Uterus (tissue), 4 donors: ENCODE results near the gene RIMS4. TPM values are rescaled to one million over a fixed set of nuclear protein-coding genes. Genes with fewer than 3 reads are reported as not detected.

ENCODE experiments used
- DNase-seq, 2 donors: peaks; one replicate each; pipeline ENCODE4 v3.0.0-alpha.2; 2019 to 2020
- H3K27ac ChIP-seq, 2 donors: fragments of 200-600 bp; sonication (generic); 1 replicate in 1 of 2; 2 replicates in 1 of 2; pipeline ENCODE4 v1.5.1; 2016 to 2018
- H3K27me3 ChIP-seq, 2 donors: fragments of 200-600 bp; sonication (generic); one replicate each; pipeline ENCODE4 v1.5.1; 2018 to 2019; ENCODE audit warnings: control low read depth in 1 of 2
- H3K36me3 ChIP-seq, 2 donors: fragments of 200-600 bp; sonication (generic); one replicate each; pipeline ENCODE4 v1.5.1; 2019; ENCODE audit warnings: control low read depth in 1 of 2
- H3K4me1 ChIP-seq, 2 donors: fragments of 200-600 bp; sonication (generic); one replicate each; pipeline ENCODE4 v1.5.1; 2018 to 2019; ENCODE audit warnings: control low read depth in 1 of 2
- H3K4me3 ChIP-seq, 2 donors: fragments of 200-600 bp; sonication (generic); 1 replicate in 1 of 2; 2 replicates in 1 of 2; pipeline ENCODE4 v1.5.1; 2018 to 2019; ENCODE audit warnings: mild to moderate bottlenecking in 1 of 2
- H3K9me3 ChIP-seq, 2 donors: fragments of 200-600 bp; sonication (generic); one replicate each; pipeline ENCODE4 v1.5.1; 2019; ENCODE audit warnings: control low read depth in 1 of 2
- POLR2A ChIP-seq, 2 donors: fragments of 450-650 bp; IDR thresholded peaks; one replicate each; pipeline ENCODE4 v1.6.1; 2016; ENCODE audit warnings: antibody characterized with exemption in 2 of 2, mild to moderate bottlenecking in 1 of 2, moderate library complexity in 1 of 2
- intact Hi-C: fragments of 100-400 bp; cut with DNase I; formaldehyde crosslinking; loops from one replicate; pipeline ENCODE4 v1.15.1; 2023; ENCODE audit warnings: low total_unique reads
- total RNA-seq, 4 donors: library from RNA; depleted of rRNA in 3 of 4; stranded (reverse); fragments of >200 nt in 3 of 4; gene quantifications; one replicate each; pipeline versions ENCODE4 v1.1.0 to v1.2.4, GENCODE V29; 2014 to 2023
- TF ChIP-seq, protein P1 (sequence below), 4 experiments: fragments of 200-600 bp in 2 of 4; fragments of 450-650 bp in 2 of 4; sonication (generic) in 2 of 4; IDR thresholded peaks; one replicate each; pipeline ENCODE4 v1.5.1; 2016 to 2019; ENCODE audit warnings: antibody characterized with exemption in 4 of 4, mild to moderate bottlenecking in 2 of 4, moderate library complexity in 1 of 4
- donor health status: DM: yes; HTN: yes; CAD: no.

Gene RIMS4
- total RNA-seq, 4 donors from 2014 or later = 0.26 to 5.3 (median 0.61) TPM

DNA sequence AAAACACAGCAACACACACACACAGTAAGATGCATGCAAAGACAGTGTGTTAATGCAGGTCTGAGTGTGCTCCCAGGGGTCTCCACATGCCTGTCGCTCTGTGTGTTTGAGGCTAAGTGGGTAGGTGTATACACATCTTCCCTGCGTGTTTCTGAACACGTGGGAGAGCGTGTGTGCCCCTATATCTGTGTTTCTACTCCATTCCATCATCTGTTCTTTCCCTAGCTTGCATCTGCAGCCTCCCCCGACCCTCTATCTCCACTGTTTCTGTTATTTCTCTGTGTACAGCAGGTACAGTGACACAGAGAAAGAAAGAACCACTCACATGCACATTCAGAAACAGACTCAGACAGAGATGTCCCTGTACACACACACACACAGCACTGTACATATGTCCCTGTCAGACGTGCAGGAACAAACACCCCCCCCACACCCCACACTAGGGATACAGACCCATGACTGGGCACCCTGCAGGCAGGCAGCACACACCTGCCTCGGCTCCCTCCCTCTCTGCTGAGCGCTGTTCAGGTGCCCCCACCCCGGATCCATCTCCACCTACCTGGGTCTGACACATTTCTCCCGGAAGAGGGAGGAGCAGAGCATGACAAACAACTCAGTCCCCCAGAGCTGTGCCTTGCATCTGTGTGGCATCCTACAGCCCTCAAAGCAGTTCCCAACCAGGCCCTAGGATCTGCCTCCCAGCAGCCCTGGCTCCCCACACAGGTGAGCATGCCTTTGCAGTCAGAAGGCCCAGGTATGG, 37.1 kb downstream of the RIMS4 start:
- Histone ChIP-seq H3K9me3 (no peaks in the 10 kb centered on the region), H3K4me3 (no peak overlapping the region), H3K36me3 (no peaks in the 10 kb centered on the region), H3K27me3 (no peaks in the 10 kb centered on the region), H3K27ac (no peak overlapping the region), H3K4me1 (no peaks in the 10 kb centered on the region)
- no peak for DNase-seq
- intact Hi-C loops = no loop called here
- TF ChIP-seq POLR2A (IDR thresholded peaks at IDR 0.05) = no peak
- TF ChIP-seq, protein P1, sequence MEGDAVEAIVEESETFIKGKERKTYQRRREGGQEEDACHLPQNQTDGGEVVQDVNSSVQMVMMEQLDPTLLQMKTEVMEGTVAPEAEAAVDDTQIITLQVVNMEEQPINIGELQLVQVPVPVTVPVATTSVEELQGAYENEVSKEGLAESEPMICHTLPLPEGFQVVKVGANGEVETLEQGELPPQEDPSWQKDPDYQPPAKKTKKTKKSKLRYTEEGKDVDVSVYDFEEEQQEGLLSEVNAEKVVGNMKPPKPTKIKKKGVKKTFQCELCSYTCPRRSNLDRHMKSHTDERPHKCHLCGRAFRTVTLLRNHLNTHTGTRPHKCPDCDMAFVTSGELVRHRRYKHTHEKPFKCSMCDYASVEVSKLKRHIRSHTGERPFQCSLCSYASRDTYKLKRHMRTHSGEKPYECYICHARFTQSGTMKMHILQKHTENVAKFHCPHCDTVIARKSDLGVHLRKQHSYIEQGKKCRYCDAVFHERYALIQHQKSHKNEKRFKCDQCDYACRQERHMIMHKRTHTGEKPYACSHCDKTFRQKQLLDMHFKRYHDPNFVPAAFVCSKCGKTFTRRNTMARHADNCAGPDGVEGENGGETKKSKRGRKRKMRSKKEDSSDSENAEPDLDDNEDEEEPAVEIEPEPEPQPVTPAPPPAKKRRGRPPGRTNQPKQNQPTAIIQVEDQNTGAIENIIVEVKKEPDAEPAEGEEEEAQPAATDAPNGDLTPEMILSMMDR (IDR thresholded peaks at IDR 0.05) = no peak

GRCh38 chr20:44772636-44773035, 37.7 kb downstream of the RIMS4 start:
- DNase-seq = no peak
- Histone ChIP-seq H3K9me3 (no peaks in the 10 kb centered on the region), H3K36me3 (no peaks in the 10 kb centered on the region), H3K27ac (no peak overlapping the region), H3K4me3 (no peak overlapping the region), H3K4me1 (no peaks in the 10 kb centered on the region), H3K27me3 (no peaks in the 10 kb centered on the region)
- intact Hi-C loops = no loop called here
- TF ChIP-seq, protein P1 (IDR thresholded peaks at IDR 0.05) = no peak
- no peak for TF ChIP-seq POLR2A (IDR thresholded peaks at IDR 0.05)

- intact Hi-C loops = no loop called here
- DNase-seq = no peak
These were observed 39.2 kb downstream of the RIMS4 start for GRCh38 chr20:44771172-44771535.

GRCh38 chr20:44770484-44771171, 39.7 kb downstream of the RIMS4 start:
- no peak overlapping the region for H3K4me3 ChIP-seq
- no peaks in the 10 kb centered on the region for H3K36me3 ChIP-seq
- H3K27ac ChIP-seq = no peak overlapping the region
- no peak for DNase-seq
- intact Hi-C loops = no loop called here
- no peaks in the 10 kb centered on the region for H3K27me3 ChIP-seq
- no peaks in the 10 kb centered on the region for H3K4me1 ChIP-seq
- no peaks in the 10 kb centered on the region for H3K9me3 ChIP-seq
- TF ChIP-seq, protein P1 (IDR thresholded peaks at IDR 0.05) = no peak
- no peak for TF ChIP-seq POLR2A (IDR thresholded peaks at IDR 0.05)

More at GRCh38 chr20:44771172-44771535, 39.2 kb downstream of the RIMS4 start:
- H3K4me3 ChIP-seq = no peak overlapping the region
- no peaks in the 10 kb centered on the region for H3K4me1 ChIP-seq
- H3K9me3 ChIP-seq = no peaks in the 10 kb centered on the region
- H3K36me3 ChIP-seq = no peaks in the 10 kb centered on the region
- no peak overlapping the region for H3K27ac ChIP-seq
- H3K27me3 ChIP-seq = no peaks in the 10 kb centered on the region
- no peak for TF ChIP-seq POLR2A (IDR thresholded peaks at IDR 0.05)
- TF ChIP-seq, protein P1 (IDR thresholded peaks at IDR 0.05) = no peak

DNA sequence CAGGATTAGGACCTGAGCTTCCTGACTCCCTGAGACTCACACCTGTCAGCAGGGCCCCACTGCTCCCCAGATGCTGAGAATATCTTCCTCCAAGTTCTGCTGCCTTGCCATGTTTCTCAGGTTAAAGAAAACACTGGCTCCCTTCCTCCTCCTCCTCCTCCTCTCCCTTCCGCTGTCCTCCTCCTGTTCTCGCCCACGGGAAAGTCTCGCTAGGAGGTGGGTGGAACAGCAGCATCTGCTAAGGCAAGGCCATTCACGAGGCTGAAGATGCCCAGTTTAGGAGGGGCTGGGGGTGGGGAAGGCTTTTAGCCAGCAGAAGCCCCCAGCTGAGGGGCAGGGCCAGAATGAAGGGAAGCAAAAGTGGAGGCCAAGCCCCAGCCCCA, 40.9 kb downstream of the RIMS4 start:
- H3K4me1 ChIP-seq = no peaks in the 10 kb centered on the region
- no peak overlapping the region for H3K4me3 ChIP-seq
- TF ChIP-seq POLR2A (IDR thresholded peaks at IDR 0.05) = no peak
- TF ChIP-seq, protein P1 (IDR thresholded peaks at IDR 0.05) = no peak
- H3K27ac ChIP-seq = no peak overlapping the region
- no peaks in the 10 kb centered on the region for H3K36me3 ChIP-seq
- no peaks in the 10 kb centered on the region for H3K9me3 ChIP-seq
- DNase-seq = no peak
- no peaks in the 10 kb centered on the region for H3K27me3 ChIP-seq
- intact Hi-C loops = no loop called here
